ENCODE measurements around the gene CLCN3.

The CLCN3 gene

DNA sequence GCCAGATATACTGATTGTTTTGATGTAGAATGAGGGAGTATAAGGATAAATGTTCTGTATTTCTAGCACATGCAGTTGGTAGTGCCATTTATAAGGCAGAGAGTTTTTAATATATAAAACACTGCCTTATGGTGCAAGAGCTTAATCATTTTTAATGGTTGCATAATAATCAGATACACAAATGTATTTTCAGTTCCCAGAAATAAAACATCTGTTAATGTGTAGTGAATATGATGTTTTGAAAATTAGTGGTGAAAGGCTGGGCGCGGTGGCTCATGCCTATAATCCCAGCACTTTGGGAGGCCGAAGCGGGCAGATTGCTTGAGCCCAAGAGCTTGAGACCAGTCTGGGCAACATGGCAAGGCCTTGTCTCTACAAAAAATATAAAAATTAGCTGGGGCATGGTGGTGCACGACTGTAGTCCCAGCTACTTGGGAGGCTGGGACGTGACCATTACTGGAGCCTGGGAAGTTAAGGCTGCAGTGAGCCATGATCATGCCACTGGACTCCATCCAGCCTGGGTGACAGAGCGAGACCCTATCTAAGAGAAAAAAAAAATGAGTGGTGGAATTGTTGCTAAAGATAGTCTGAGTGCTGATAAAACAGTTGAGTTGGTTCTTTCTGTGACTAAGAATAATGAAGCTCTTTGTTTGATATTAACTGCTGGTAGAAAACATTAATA is 29.3 kb downstream of the CLCN3 start:
- intact Hi-C loops (cut with DNase I; ENCODE audit: low total_unique reads): no loop called here
- no peak overlapping the region for H3K27ac ChIP-seq
- peaks cover 0 to 7% (median 0%) of the 10 kb centered on the region in 3 donors for H3K36me3 ChIP-seq
- no peaks in the 10 kb centered on the region for H3K27me3 ChIP-seq
- no peak overlapping the region for H3K4me3 ChIP-seq
- H3K4me1 ChIP-seq: peaks cover 0 to 15% (median 10%) of the 10 kb centered on the region in 4 donors
- no peaks in the 10 kb centered on the region for H3K9me3 ChIP-seq
- DNase-seq: no peak
- TF ChIP-seq, protein P1, sequence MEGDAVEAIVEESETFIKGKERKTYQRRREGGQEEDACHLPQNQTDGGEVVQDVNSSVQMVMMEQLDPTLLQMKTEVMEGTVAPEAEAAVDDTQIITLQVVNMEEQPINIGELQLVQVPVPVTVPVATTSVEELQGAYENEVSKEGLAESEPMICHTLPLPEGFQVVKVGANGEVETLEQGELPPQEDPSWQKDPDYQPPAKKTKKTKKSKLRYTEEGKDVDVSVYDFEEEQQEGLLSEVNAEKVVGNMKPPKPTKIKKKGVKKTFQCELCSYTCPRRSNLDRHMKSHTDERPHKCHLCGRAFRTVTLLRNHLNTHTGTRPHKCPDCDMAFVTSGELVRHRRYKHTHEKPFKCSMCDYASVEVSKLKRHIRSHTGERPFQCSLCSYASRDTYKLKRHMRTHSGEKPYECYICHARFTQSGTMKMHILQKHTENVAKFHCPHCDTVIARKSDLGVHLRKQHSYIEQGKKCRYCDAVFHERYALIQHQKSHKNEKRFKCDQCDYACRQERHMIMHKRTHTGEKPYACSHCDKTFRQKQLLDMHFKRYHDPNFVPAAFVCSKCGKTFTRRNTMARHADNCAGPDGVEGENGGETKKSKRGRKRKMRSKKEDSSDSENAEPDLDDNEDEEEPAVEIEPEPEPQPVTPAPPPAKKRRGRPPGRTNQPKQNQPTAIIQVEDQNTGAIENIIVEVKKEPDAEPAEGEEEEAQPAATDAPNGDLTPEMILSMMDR (IDR thresholded peaks at IDR 0.05): no peak

DNA sequence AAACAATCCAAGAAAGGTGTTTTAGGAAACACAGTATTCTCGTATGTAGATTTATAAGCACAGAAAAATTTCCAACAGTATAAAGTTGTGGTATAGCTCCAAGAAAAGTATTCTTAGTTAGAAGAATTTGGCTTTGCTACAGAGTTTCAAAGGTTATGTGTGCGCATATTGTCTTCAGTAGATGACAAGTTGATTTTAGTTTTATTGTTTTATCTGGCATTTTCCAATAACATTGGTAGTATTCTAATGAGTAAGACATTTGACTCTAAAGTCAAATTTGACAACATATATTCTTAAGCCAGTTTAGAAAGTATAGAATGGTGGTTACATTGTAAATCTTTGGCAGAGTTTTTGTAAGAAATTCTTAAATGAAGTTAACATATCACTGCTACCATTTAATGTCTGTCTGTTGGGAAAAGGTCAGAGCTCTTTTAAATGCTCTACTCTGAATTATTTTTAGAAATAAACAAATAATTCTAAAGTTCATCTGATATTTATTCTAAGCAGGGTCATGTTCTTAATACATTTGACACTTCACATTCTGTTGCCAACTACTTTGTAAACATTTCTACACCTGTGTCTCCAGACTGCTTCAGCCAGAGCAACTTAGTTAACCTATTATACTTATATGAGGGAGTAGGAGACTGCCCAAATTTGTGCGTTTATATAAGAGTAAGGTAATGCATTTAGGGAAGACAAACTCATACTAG is 30.0 kb downstream of the CLCN3 start:
- H3K27me3 ChIP-seq: no peaks in the 10 kb centered on the region
- H3K9me3 ChIP-seq: no peaks in the 10 kb centered on the region
- H3K4me3 ChIP-seq: no peak overlapping the region
- TF ChIP-seq, protein P1 (IDR thresholded peaks at IDR 0.05): no peak
- peaks cover 0 to 4% (median 0%) of the 10 kb centered on the region in 3 donors for H3K36me3 ChIP-seq
- H3K4me1 ChIP-seq: peaks cover 0 to 15% (median 10%) of the 10 kb centered on the region in 4 donors
- intact Hi-C loops (cut with DNase I; ENCODE audit: low total_unique reads): no loop called here
- no peak overlapping the region for H3K27ac ChIP-seq
- DNase-seq: no peak

DNA sequence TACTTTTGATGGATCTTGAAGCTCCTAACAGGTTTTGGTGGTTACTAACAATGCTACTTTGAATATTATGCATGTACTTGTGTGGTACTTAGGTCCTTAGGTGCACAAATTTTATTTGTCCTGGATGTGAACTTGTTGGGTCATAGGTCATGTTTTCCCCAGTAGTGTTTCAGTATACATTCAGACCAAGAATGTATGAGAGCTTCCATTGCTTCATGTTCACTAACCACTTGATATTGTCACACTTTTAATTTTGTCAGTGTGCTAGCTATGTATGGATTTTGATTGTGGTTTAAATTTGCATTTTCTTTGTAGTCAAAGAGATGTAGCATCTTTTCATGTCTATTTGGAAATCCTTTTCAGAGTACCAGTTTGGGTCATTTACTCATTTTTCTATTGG is 32.2 kb downstream of the CLCN3 start:
- intact Hi-C loops (cut with DNase I; ENCODE audit: low total_unique reads): no loop called here
- Histone ChIP-seq H3K27me3 (no peaks in the 10 kb centered on the region), H3K4me3 (no peak overlapping the region)

DNA sequence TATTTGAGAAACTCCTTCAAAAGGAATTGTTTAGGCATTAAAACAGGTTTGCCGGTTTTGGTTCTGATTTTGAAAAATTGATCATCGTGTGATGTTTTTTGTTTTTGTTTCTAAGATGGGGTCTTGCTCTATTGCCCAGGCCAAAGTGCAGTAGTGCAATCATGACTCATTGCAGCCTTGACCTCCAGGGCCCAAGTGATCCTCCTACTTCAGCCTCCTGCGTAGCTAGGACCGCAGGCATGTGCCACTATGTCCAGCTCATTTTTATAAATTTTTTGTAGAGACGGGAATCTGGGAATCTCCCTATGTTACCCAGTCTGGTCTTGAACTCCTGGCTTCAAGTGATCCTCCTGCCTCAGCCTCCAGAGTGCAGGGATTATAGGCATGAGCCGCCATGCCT is 35.0 kb downstream of the CLCN3 start:
- Histone ChIP-seq H3K27ac (no peak overlapping the region), H3K9me3 (no peaks in the 10 kb centered on the region), H3K27me3 (no peaks in the 10 kb centered on the region), H3K4me3 (no peak overlapping the region), H3K4me1 (peaks cover 0 to 12% (median 3%) of the 10 kb centered on the region in 4 donors), H3K36me3 (no peaks in the 10 kb centered on the region)
- DNase-seq: no peak
- TF ChIP-seq, protein P1 (IDR thresholded peaks at IDR 0.05): no peak
- intact Hi-C loops (cut with DNase I; ENCODE audit: low total_unique reads): no loop called here

More for the DNA sequence above, 32.2 kb downstream of the CLCN3 start:
- H3K27ac ChIP-seq: no peak overlapping the region
- H3K36me3 ChIP-seq: no peaks in the 10 kb centered on the region
- DNase-seq: no peak
- TF ChIP-seq, protein P1 (IDR thresholded peaks at IDR 0.05): no peak
- H3K4me1 ChIP-seq: peaks cover 0 to 15% (median 10%) of the 10 kb centered on the region in 4 donors
- H3K9me3 ChIP-seq: no peaks in the 10 kb centered on the region

DNA sequence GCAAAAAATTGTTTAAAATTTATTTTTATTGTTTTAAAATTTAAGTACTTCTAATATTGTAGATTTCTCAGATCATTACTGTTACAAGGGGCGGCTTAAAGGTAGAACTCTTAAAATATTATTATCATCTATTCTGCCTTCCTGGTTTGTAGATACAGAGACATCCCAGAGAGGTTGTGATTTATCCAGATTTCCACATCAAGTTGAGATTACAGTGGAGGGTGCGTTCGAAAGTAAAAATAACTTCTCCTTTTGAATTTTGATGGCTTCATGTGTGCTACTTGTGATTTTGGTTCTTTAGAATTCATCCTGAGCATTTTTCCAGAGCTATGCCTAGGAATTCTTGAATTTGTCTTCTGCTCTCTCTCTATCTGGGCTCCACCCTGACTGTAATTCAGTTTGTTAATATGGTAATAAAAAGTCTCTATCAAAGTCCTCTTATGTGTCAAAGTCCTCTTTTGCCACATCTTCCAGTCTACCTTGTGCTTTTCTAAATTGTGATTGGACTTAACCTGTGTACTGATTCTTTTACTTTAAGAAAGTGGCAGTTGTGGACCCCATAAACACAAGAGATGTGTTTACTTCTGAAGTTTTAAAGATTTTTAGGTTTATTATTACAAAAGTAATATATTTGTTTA is 37.2 kb downstream of the CLCN3 start:
- TF ChIP-seq, protein P1 (IDR thresholded peaks at IDR 0.05): no peak
- Histone ChIP-seq H3K4me1 (peaks cover 0 to 15% (median 6%) of the 10 kb centered on the region in 4 donors), H3K9me3 (no peaks in the 10 kb centered on the region), H3K27me3 (no peaks in the 10 kb centered on the region), H3K27ac (no peak overlapping the region), H3K4me3 (no peak overlapping the region), H3K36me3 (no peaks in the 10 kb centered on the region)
- DNase-seq: no peak
- intact Hi-C loops (cut with DNase I; ENCODE audit: low total_unique reads): no loop called here

Data from tibial artery (tissue), 4 donors.